Large intestine (tissue), 12 donors: ENCODE results near the gene LARP7. TPM values are rescaled to one million over a fixed set of nuclear protein-coding genes. Genes with fewer than 3 reads are reported as not detected.
"Not testable (repeated sequence)": the region's sequence is repeated elsewhere in the genome, so short reads cannot be mapped to it uniquely, and the experiment has no call there.

Experiments used
- DNase-seq, 2 donors: peaks; one replicate each; pipeline versions ENCODE4 v3.0.0 to v3.0.0-alpha.2; 2013
- H3K27ac ChIP-seq: one replicate; pipeline ENCODE4 v1.5.1; 2013; ENCODE audit warnings: low read length
- H3K27me3 ChIP-seq: 2 replicates; pipeline ENCODE4 v1.6.1; 2013; ENCODE audit warnings: low read length; ENCODE audit not compliant: control insufficient read depth, insufficient read depth
- H3K36me3 ChIP-seq: 2 replicates; pipeline ENCODE4 v1.6.1; 2013; ENCODE audit warnings: low read length; ENCODE audit not compliant: control insufficient read depth, insufficient read depth
- H3K4me1 ChIP-seq: one replicate; pipeline ENCODE4 v1.6.1; 2013; ENCODE audit warnings: low read length; ENCODE audit not compliant: control insufficient read depth, insufficient read depth
- H3K4me3 ChIP-seq: one replicate; pipeline ENCODE4 v1.5.1; 2013; ENCODE audit warnings: low read length
- H3K9me3 ChIP-seq: one replicate; pipeline ENCODE4 v1.6.1; 2013; ENCODE audit warnings: mild to moderate bottlenecking, low read depth, low read length, moderate library complexity; ENCODE audit not compliant: control insufficient read depth
- WGBS: methylation state at CpG from one replicate; pipeline ENCODE4 v1.1.5; 2013; ENCODE audit warnings: low lambda C conversion rate; ENCODE audit not compliant: insufficient coverage; 5-methylcytosine and 5-hydroxymethylcytosine counted together
- long read RNA-seq, 11 donors: transcript quantifications; one replicate each; lab custom pipeline, GENCODE V29; 2026
- polyA plus RNA-seq: library from polyadenylated mRNA; unstranded; fragments of 120-200 nt; gene quantifications from one replicate; pipeline ENCODE4 v1.2.1, GENCODE V29; 2013

LARP7 gene
- 60.7 TPM for polyA plus RNA-seq
- long read RNA-seq, donor 1, partial matches to known transcripts, result 34 of 38 reads
- long read RNA-seq, donor 1, other reads (novel, unspliced or antisense), result 0 of 38 reads
- long read RNA-seq, donor 2, partial matches to known transcripts, result 67 of 71 reads
- long read RNA-seq, donor 2, other reads (novel, unspliced or antisense), result 0 of 71 reads
- long read RNA-seq, donor 3, partial matches to known transcripts, result 70 of 81 reads
- long read RNA-seq, donor 3, other reads (novel, unspliced or antisense), result 0 of 81 reads
- long read RNA-seq, donor 4, partial matches to known transcripts, result 0 of 2 reads
- long read RNA-seq, donor 4, other reads (novel, unspliced or antisense), result 0 of 2 reads
- long read RNA-seq, donor 5, partial matches to known transcripts, result 39 of 42 reads
- long read RNA-seq, donor 5, other reads (novel, unspliced or antisense), result 0 of 42 reads
- long read RNA-seq, donor 6, partial matches to known transcripts, result 53 of 57 reads
- long read RNA-seq, donor 6, other reads (novel, unspliced or antisense), result 0 of 57 reads
- long read RNA-seq, donor 7, partial matches to known transcripts, result 23 of 23 reads
- long read RNA-seq, donor 7, other reads (novel, unspliced or antisense), result 0 of 23 reads
- long read RNA-seq, donor 8, transcript LARP7-206 (7 exons, 1,047 nt), result major isoform, 10 of 125 reads
- long read RNA-seq, donor 8, partial matches to known transcripts, result 110 of 125 reads
- long read RNA-seq, donor 8, other reads (novel, unspliced or antisense), result 0 of 125 reads
- long read RNA-seq, donor 9, partial matches to known transcripts, result 48 of 55 reads
- long read RNA-seq, donor 9, other reads (novel, unspliced or antisense), result 0 of 55 reads
- long read RNA-seq, donor 10, partial matches to known transcripts, result 59 of 64 reads
- long read RNA-seq, donor 10, other reads (novel, unspliced or antisense), result 0 of 64 reads
- long read RNA-seq, donor 11, partial matches to known transcripts, result 24 of 33 reads
- long read RNA-seq, donor 11, other reads (novel, unspliced or antisense), result 0 of 33 reads

DNA sequence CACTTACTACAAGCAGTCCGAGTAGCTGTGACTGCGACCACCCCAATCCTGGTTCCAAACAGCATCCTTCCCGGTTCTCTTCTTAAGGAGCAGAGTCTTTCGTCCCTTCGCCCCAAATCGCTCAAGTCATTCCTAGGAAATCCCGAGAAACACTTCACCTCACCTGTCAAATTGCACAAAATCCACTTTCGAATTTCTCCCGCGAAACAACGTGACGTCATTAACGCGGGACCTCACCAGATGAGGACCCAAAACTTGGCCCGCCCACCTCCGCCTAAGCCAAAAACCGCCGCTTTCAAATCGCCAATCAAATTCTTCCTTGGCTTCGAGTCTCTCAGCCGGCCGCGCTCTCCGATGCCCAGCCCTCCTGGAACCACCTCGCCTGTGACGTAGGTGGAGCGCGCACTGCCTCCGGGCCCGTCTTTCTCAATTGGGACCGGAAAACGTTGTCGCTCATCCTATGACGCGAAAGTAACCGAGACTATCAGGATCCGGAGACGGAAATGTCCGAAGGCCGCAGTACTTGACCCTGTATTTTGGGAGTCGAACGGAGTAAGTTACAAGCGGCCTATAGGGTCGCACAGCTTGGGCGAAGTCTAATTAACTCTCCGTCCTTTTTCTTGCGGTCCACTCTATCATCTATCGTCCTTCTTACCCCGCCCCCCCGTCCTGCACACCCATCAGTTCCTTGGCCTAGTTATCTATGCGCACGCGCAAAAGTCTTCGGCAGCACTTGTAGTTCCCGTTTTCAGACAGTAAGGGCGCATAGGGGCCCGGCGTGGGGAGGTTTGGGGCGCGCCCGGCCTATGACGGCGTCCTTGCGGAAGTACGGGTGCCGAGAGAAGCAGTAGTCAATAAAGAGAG, at the start of gene LARP7, which contains the start of gene ZGRF1:
Gene LARP7 (plus strand): TSS at position 456 of the 864 bp plus-strand sequence. CDS start 7,527 bp downstream, outside the sequence.
Gene ZGRF1 (minus strand): TSS at position 222 of the 864 bp plus-strand sequence. CDS start 3,733 bp downstream, outside the sequence.
- Histone ChIP-seq H3K27ac (peak within 1 kb of the TSS; percentile 96), H3K9me3 (no peaks in the 10 kb centered on the region), H3K4me3 (peak within 1 kb of the TSS; percentile 75), H3K27me3 (no peaks in the 10 kb centered on the region), H3K4me1 (peaks cover 4% of the 10 kb centered on the region), H3K36me3 (peaks cover 3% of the 10 kb centered on the region)
- 0% methylated on average over 1 of the region's 66 CpGs for WGBS
- peak; percentile 99 to 100 for DNase-seq

DNA sequence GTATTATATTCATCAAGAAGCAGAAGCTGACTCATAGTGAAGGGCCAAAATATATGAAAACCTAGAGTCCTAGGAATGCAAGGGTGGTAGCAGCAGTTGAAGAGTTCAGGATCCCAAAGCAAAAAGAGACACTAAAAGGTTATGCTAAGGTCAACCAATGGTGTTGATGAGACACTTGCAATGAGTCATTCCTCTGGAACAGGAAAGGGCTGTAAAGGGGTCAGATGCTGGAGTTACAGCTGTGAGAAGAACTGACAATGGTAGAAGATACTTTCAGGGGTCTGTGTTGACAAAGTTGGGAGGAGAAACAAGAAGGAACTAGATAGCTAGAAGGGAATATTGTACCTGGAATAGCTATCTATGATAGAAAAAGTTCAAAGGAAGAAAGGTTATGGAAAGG, 47.7 kb upstream of the LARP7 start:
- H3K4me3 ChIP-seq, result no peak overlapping the region
- no peaks in the 10 kb centered on the region for H3K27me3 ChIP-seq
- DNase-seq, result no peak
- peaks cover 4% of the 10 kb centered on the region for H3K9me3 ChIP-seq
- H3K27ac ChIP-seq, result no peak overlapping the region
- H3K36me3 ChIP-seq, result no peaks in the 10 kb centered on the region
- no peaks in the 10 kb centered on the region for H3K4me1 ChIP-seq

DNA sequence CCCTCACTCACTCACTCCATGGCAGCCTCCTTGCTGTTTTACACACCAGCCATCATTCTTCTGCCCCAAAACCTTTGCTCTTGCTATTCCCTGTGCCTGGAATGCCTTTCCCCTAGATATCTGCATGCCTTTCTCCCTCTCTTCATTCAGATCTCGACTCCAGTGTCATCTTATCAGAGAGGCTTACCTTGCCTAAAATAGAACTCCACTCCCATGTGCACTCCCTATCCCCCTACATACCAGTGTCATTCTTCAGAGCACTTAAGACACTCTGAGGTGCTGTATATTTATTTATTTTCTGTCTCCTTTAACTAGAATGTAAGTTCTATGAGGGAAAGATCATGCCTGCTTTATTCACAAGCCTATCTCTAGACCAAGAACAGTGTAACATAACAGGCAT, 45.4 kb upstream of the LARP7 start:
- H3K27me3 ChIP-seq, result no peaks in the 10 kb centered on the region

GRCh38 chr4:112592717-112593116, 44.2 kb upstream of the LARP7 start:
- Histone ChIP-seq H3K27me3 (no peaks in the 10 kb centered on the region), H3K9me3 (peaks cover 4% of the 10 kb centered on the region), H3K4me1 (no peaks in the 10 kb centered on the region), H3K36me3 (no peaks in the 10 kb centered on the region), H3K4me3 (no peak overlapping the region), H3K27ac (no peak overlapping the region)
- DNase-seq, result no peak

More for the DNA sequence above, 45.4 kb upstream of the LARP7 start:
- H3K27ac ChIP-seq, result no peak overlapping the region
- no peaks in the 10 kb centered on the region for H3K36me3 ChIP-seq
- no peak overlapping the region for H3K4me3 ChIP-seq
- H3K4me1 ChIP-seq, result no peaks in the 10 kb centered on the region
- WGBS, result no CpG with 5 or more reads among the region's 1 CpG
- no peak for DNase-seq
- H3K9me3 ChIP-seq, result peaks cover 4% of the 10 kb centered on the region

DNA sequence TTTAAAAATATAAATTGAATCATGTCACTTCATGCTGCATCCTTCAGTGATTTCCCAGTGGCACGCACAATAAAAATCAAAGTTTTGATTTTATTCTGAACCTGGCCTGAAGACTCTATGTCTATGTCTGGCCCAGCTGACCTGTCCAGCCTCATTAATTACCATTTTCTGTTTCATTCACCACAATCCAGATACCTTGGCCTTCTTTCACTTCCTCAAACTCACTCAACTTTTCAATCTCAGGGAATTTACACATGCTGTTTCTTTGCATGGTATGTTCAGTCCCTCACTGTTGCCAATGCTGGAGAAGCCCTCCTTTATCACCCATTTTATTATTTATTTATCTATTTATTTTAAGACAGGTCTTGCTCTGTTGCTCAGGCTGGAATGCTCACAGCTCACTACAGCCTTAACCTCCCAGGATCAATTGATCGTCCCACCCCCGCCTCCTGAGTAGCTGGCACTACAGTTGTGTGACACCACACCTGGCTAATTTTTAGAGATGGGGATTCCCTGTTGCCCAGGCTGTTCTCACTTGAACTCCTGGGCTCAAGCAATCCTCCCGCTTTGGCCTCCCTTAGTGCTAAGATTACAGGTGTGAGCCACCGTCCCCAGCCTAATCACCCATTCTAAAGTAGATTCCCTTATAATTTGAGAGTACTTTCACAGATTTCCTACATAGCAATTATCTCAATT, 43.4 kb upstream of the LARP7 start:
- no peak overlapping the region for H3K4me3 ChIP-seq
- no peaks in the 10 kb centered on the region for H3K27me3 ChIP-seq
- H3K27ac ChIP-seq, result no peak overlapping the region
- 100% methylated on average over 1 of the region's 5 CpGs for WGBS
- peaks cover 4% of the 10 kb centered on the region for H3K9me3 ChIP-seq
- H3K4me1 ChIP-seq, result no peaks in the 10 kb centered on the region
- no peak for DNase-seq
- H3K36me3 ChIP-seq, result no peaks in the 10 kb centered on the region

GRCh38 chr4:112594993-112595392, 42.0 kb upstream of the LARP7 start:
- DNase-seq, result no peak
- Histone ChIP-seq H3K36me3 (no peaks in the 10 kb centered on the region), H3K4me1 (no peaks in the 10 kb centered on the region), H3K9me3 (peaks cover 4% of the 10 kb centered on the region), H3K27me3 (no peaks in the 10 kb centered on the region), H3K4me3 (no peak overlapping the region), H3K27ac (no peak overlapping the region)
- WGBS, result 71% methylated on average over 1 of the region's 1 CpG

DNA sequence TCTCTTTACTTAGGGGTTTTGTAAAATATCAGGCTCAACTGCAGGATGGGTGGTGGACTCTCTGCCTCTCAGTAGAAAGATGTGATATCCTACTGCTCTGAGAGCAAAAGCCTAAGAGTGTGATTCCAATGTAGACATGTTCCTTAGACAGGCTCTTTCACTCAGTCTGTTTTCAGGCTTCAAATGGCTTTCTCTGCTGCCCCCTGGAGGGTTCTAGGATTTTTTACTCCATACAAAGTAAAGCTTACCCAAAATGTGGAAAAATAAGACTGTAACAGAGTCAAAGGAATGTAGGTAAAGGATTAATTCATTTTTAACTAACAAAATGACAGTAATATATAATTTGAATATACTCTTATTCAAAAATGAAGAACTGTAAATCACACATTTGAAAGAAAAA, 32.4 kb upstream of the LARP7 start:
- Histone ChIP-seq H3K9me3 (no peaks in the 10 kb centered on the region), H3K27me3 (no peaks in the 10 kb centered on the region), H3K4me3 (no peak overlapping the region), H3K36me3 (no peaks in the 10 kb centered on the region), H3K27ac (no peak overlapping the region), H3K4me1 (no peaks in the 10 kb centered on the region)
- DNase-seq, result peak; percentile 12 to 22

DNA sequence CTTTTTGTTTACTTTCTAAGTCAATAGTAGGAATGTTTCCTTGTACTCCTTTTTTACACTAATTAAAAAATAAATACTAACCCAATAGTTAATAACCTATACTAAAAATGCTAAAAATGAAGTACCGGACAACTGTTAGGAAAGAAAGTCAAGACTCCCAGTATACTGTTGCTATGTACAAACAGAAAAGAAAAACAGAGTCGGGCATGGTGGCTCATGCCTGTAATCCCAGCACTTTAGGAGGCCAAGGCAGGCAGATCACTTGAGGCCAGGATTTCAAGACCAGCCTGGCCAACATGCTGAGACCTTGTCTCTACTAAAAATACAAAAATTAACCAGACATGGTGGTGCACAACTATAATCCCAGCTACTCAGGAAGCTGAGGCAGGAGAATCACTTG, 24.1 kb upstream of the LARP7 start:
- not testable (repeated sequence) for H3K4me1 ChIP-seq, H3K4me3 ChIP-seq, H3K27me3 ChIP-seq, H3K36me3 ChIP-seq, DNase-seq, H3K9me3 ChIP-seq, H3K27ac ChIP-seq
- WGBS, result 80% methylated on average over 1 of the region's 2 CpGs

DNA sequence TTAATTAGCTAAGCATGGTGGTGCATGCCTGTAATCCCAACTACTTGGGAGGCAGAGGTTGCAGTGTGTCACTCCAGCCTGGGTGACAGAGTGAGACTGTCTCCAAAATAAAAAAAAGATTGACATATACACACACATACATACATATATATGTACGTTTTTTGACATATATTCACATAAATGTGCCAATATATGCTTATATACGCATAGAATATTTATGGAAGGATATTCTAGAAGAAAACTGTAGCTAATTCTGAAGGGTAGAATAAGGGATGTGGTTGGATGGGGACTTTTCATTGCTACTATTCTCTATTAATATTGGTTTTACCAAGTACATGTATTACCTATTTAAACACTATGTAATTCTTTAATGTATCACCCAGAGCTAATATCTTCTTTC, 20.0 kb upstream of the LARP7 start:
- H3K4me1 ChIP-seq, result no peaks in the 10 kb centered on the region
- no peaks in the 10 kb centered on the region for H3K27me3 ChIP-seq
- no peaks in the 10 kb centered on the region for H3K9me3 ChIP-seq
- no peak overlapping the region for H3K4me3 ChIP-seq
- no peak for DNase-seq
- no peak overlapping the region for H3K27ac ChIP-seq
- H3K36me3 ChIP-seq, result no peaks in the 10 kb centered on the region
- 93% methylated on average over 2 of the region's 2 CpGs for WGBS
